SK-N-MC (cell line): ENCODE results near the gene MUC5B.
"Not testable (repeated sequence)": the region's sequence is repeated elsewhere in the genome, so short reads cannot be mapped to it uniquely, and the experiment has no call there.

Experiments used
- DNase-seq: peaks from one replicate; pipeline ENCODE4 v3.0.0-alpha.2; 2011; ENCODE audit warnings: low read depth, low spot score
- H3K27ac ChIP-seq: fragments of 200-600 bp; sonication (generic); 2 replicates; pipeline ENCODE4 v1.5.1; 2016; ENCODE audit warnings: mixed run types
- H3K36me3 ChIP-seq: fragments of 200-600 bp; sonication (generic); 2 replicates; pipeline ENCODE4 v1.6.1; 2017; ENCODE audit warnings: antibody characterized with exemption, low read length, mixed read lengths; ENCODE audit not compliant: insufficient read depth
- H3K4me3 ChIP-seq: fragments of 200-600 bp; sonication (generic); 2 replicates; pipeline ENCODE4 v1.5.1; 2016
- H3K9ac ChIP-seq: fragments of 200-600 bp; sonication (generic); 2 replicates; pipeline ENCODE4 v1.8.0; 2017; ENCODE audit warnings: mixed run types, mixed read lengths; ENCODE audit not compliant: insufficient read length
- H3K9me3 ChIP-seq: fragments of 200-600 bp; sonication (generic); 2 replicates; pipeline ENCODE4 v1.6.1; 2017; ENCODE audit warnings: low read depth, mild to moderate bottlenecking, antibody characterized with exemption, low read length, moderate library complexity, mixed read lengths
- EZH2 ChIP-seq: fragments of 200-600 bp; sonication (generic); IDR thresholded peaks from one replicate; pipeline ENCODE4 v1.6.1; 2017; ENCODE audit warnings: antibody characterized with exemption
- FOXP2 ChIP-seq: optimal IDR thresholded peaks from 2 replicates; pipeline ENCODE3; 2011; ENCODE audit warnings: mild to moderate bottlenecking, moderate library complexity; ENCODE audit not compliant: insufficient read depth; ENCODE audit errors: extremely low read length, control extremely low read depth
- POLR2AphosphoS5 ChIP-seq: IDR thresholded peaks from 2 replicates; pipeline ENCODE4 v1.6.1; 2012; ENCODE audit warnings: mild to moderate bottlenecking, low read depth, low read length, borderline replicate concordance

MUC5B gene

GRCh38 chr11:1177771-1178090 lies 45.1 kb upstream of the MUC5B start:
- TF ChIP-seq POLR2AphosphoS5, result no peak
- no peak for TF ChIP-seq EZH2
- no peak for TF ChIP-seq FOXP2
- H3K9ac ChIP-seq, result no peak overlapping the region
- no peak overlapping the region for H3K27ac ChIP-seq
- no peak for DNase-seq
- no peak overlapping the region for H3K4me3 ChIP-seq
- no peaks in the 10 kb centered on the region for H3K9me3 ChIP-seq
- H3K36me3 ChIP-seq, result no peaks in the 10 kb centered on the region

DNA sequence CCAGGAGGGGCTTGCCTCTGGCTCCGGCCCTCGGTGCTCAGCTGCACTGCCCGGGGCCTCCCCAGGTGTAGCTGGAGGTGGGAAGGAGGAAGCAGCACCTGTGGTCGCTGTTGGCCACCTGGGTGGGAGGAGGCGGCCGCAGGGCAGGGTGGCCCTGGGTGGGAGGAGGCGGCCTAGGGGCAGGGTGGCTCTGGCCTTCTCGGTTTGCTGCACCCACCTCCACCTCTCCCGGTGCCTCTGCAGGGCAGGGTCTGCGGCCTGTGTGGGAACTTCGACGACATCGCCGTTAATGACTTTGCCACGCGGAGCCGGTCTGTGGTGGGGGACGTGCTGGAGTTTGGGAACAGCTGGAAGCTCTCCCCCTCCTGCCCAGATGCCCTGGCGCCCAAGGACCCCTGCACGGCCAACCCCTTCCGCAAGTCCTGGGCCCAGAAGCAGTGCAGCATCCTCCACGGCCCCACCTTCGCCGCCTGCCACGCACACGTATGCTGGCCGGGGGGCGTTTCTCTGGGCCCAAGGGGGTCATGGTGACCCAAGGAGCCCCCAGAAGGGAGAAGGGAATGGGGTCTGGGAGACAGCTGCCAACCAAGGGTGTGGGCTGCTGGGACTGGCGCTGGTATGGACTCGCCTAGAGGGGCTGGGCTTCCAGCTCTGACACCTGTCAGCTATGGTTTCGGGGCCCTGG lies 44.5 kb upstream of the MUC5B start:
- no peak for TF ChIP-seq POLR2AphosphoS5
- DNase-seq, result no peak
- H3K9ac ChIP-seq, result no peak overlapping the region
- H3K9me3 ChIP-seq, result no peaks in the 10 kb centered on the region
- H3K27ac ChIP-seq, result no peak overlapping the region
- H3K36me3 ChIP-seq, result no peaks in the 10 kb centered on the region
- no peak overlapping the region for H3K4me3 ChIP-seq

GRCh38 chr11:1178906-1179305 lies 44.0 kb upstream of the MUC5B start:
- Histone ChIP-seq H3K9ac (no peak overlapping the region), H3K36me3 (no peaks in the 10 kb centered on the region), H3K4me3 (no peak overlapping the region), H3K27ac (no peak overlapping the region), H3K9me3 (no peaks in the 10 kb centered on the region)
- TF ChIP-seq POLR2AphosphoS5, result no peak
- no peak for TF ChIP-seq EZH2
- TF ChIP-seq FOXP2, result no peak
- no peak for DNase-seq

- Histone ChIP-seq H3K9ac (no peak overlapping the region), H3K9me3 (no peaks in the 10 kb centered on the region), H3K4me3 (no peak overlapping the region), H3K36me3 (no peaks in the 10 kb centered on the region), H3K27ac (no peak overlapping the region)
- TF ChIP-seq EZH2 (no peak), FOXP2 (no peak), POLR2AphosphoS5 (no peak)
- DNase-seq, result no peak
These were observed 43.2 kb upstream of the MUC5B start for GRCh38 chr11:1179641-1180040.

- H3K9ac ChIP-seq, result no peak overlapping the region
- no peaks in the 10 kb centered on the region for H3K36me3 ChIP-seq
- H3K4me3 ChIP-seq, result no peak overlapping the region
- DNase-seq, result no peak
- H3K9me3 ChIP-seq, result no peaks in the 10 kb centered on the region
- H3K27ac ChIP-seq, result no peak overlapping the region
- no peak for TF ChIP-seq EZH2
- no peak for TF ChIP-seq POLR2AphosphoS5
- no peak for TF ChIP-seq FOXP2
These were observed 42.7 kb upstream of the MUC5B start for GRCh38 chr11:1180171-1180570.

DNA sequence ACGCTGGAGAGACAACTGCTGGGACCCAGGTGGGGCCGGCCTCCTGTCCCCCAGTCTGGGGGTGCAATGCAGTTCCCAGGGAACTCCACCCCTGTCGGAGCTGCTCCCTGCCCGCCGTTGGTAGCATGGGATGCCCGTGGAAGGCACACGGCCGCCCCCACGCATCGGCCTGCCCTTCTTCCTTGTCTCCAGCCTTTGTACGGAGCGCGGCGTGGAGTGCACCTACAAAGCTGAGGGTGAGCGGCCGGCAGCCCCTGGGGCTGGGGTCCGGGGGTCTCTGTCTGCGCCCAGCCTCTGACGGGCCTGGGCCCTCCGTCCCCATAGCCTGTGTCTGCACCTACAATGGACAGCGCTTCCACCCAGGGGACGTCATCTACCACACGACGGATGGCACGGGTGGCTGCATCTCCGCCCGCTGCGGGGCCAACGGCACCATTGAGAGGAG lies 41.9 kb upstream of the MUC5B start:
- H3K4me3 ChIP-seq, result no peak overlapping the region
- no peak overlapping the region for H3K9ac ChIP-seq
- H3K9me3 ChIP-seq, result no peaks in the 10 kb centered on the region
- no peaks in the 10 kb centered on the region for H3K36me3 ChIP-seq
- TF ChIP-seq POLR2AphosphoS5 (no peak), EZH2 (no peak), FOXP2 (no peak)
- H3K27ac ChIP-seq, result no peak overlapping the region
- DNase-seq, result no peak

GRCh38 chr11:1181420-1181819 lies 41.4 kb upstream of the MUC5B start:
- TF ChIP-seq POLR2AphosphoS5, result no peak
- TF ChIP-seq EZH2, result no peak
- no peak for TF ChIP-seq FOXP2
- no peaks in the 10 kb centered on the region for H3K36me3 ChIP-seq
- no peak for DNase-seq
- no peak overlapping the region for H3K27ac ChIP-seq
- H3K9me3 ChIP-seq, result no peaks in the 10 kb centered on the region
- H3K4me3 ChIP-seq, result no peak overlapping the region
- H3K9ac ChIP-seq, result no peak overlapping the region

GRCh38 chr11:1181853-1182535 lies 40.9 kb upstream of the MUC5B start:
- no peak overlapping the region for H3K9ac ChIP-seq
- H3K9me3 ChIP-seq, result no peaks in the 10 kb centered on the region
- no peak for DNase-seq
- TF ChIP-seq EZH2 (no peak), POLR2AphosphoS5 (no peak), FOXP2 (no peak)
- H3K27ac ChIP-seq, result no peak overlapping the region
- H3K36me3 ChIP-seq, result no peaks in the 10 kb centered on the region
- no peak overlapping the region for H3K4me3 ChIP-seq

DNA sequence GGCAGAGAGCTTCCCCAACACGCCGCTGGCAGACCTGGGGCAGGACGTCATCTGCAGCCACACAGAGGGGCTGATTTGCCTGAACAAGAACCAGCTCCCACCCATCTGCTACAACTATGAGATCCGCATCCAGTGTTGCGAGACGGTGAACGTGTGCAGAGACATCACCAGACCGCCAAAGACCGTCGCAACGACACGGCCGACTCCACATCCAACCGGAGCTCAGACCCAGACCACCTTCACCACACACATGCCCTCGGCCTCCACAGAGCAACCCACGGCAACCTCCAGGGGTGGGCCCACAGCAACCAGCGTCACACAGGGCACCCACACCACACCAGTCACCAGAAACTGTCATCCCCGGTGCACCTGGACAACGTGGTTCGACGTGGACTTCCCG lies 38.7 kb upstream of the MUC5B start:
- not testable (repeated sequence) for H3K27ac ChIP-seq, H3K9me3 ChIP-seq, H3K4me3 ChIP-seq, H3K9ac ChIP-seq, DNase-seq, H3K36me3 ChIP-seq

DNA sequence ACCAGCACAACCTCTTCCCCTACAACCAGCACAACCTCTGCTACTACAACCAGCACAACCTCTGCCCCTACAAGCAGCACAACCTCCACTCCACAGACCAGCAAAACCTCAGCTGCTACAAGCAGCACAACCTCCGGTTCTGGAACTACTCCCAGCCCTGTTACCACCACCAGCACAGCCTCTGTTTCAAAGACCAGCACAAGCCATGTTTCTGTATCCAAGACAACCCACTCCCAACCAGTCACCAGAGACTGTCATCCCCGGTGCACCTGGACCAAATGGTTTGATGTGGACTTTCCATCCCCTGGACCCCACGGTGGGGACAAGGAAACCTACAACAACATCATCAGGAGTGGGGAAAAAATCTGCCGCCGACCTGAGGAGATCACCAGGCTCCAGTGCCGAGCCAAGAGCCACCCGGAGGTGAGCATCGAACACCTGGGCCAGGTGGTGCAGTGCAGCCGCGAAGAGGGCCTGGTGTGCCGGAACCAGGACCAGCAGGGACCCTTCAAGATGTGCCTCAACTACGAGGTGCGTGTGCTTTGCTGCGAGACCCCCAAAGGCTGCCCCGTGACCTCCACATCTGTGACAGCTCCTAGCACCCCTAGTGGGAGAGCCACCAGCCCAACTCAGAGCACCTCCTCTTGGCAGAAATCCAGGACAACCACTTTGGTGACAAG lies 34.3 kb upstream of the MUC5B start:
- DNase-seq, H3K9ac ChIP-seq, H3K36me3 ChIP-seq, H3K9me3 ChIP-seq, H3K4me3 ChIP-seq, H3K27ac ChIP-seq: not testable (repeated sequence)

GRCh38 chr11:1189816-1190215 lies 33.0 kb upstream of the MUC5B start:
- not testable (repeated sequence) for H3K9ac ChIP-seq, H3K27ac ChIP-seq, H3K4me3 ChIP-seq, H3K9me3 ChIP-seq, DNase-seq, H3K36me3 ChIP-seq

DNA sequence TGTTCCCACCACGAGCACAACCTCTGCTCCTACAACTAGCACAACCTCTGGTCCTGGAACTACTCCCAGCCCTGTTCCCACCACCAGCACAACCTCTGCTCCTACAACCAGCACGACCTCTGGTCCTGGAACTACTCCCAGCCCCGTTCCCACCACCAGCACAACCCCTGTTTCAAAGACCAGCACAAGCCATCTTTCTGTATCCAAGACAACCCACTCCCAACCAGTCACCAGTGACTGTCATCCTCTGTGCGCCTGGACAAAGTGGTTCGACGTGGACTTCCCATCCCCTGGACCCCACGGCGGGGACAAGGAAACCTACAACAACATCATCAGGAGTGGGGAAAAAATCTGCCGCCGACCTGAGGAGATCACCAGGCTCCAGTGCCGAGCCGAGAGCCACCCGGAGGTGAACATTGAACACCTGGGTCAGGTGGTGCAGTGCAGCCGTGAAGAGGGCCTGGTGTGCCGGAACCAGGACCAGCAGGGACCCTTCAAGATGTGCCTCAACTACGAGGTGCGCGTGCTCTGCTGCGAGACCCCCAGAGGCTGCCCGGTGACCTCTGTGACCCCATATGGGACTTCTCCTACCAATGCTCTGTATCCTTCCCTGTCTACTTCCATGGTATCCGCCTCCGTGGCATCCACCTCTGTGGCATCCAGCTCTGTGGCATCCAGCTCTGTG lies 30.9 kb upstream of the MUC5B start:
- H3K27ac ChIP-seq, H3K9me3 ChIP-seq, H3K36me3 ChIP-seq, H3K4me3 ChIP-seq, DNase-seq, H3K9ac ChIP-seq: not testable (repeated sequence)
